ENCODE results near the gene DPEP2.

The DPEP2 gene

DNA sequence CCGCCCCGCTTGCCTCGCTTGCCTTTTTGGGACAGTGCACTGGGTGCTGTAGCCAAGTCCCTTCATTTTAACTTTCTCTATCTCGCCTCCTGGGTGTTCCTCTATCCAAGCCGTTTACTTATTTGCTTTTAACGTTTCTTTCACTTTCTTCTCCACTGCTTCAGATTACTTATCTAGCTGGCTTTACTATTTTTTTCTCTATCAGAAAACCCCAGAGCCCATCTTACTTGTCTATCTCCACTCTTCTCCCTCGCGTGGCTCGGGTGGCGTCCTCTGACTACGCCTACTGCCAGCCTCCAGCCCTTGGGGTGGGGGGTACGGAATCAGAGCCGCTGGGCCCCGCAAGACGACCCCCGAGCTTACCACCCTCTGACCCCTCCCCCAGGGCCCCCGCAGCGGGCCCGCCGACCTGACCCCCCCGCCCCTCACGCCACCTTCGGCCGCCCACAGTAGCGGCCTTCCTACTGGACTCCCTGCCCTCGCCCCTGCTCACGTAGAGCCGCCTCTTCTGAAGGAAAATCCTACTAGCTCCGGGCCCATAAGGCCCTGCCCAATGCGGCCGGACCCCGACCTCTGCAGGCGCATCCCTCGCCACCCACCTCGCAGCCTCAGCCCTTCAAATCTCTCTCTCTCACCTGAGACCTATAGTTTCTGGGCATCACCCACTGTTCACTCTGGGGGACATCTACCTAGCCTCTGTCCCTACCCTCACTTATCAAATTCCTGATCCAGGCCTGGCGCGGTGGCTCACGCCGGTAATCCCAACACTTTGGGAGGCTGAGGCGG is 29.8 kb downstream of the DPEP2 start:
- no peaks in the 10 kb centered on the region for H3K36me3 ChIP-seq (ENCODE audit: control insufficient read depth, insufficient read depth, low read length)
- no peak overlapping the region for H3K4me3 ChIP-seq (ENCODE audit: low read length)
- peak overlapping the region; percentile 87 for H4K8ac ChIP-seq (ENCODE audit: low read depth, low read length)
- no peak overlapping the region for H2AK5ac ChIP-seq (ENCODE audit: low read length)
- peak overlapping the region; percentile 82 for H3K56ac ChIP-seq (ENCODE audit: low read length)
- no peaks in the 10 kb centered on the region for H3K27me3 ChIP-seq (ENCODE audit: insufficient read depth, low read length, poor library complexity)
- peaks cover 18% of the 10 kb centered on the region for H3K79me2 ChIP-seq (ENCODE audit: control insufficient read depth, insufficient read depth, low read length)
- H4K5ac ChIP-seq (ENCODE audit: low read length): no peak overlapping the region
- H3K79me1 ChIP-seq (ENCODE audit: low read length): peaks cover 22% of the 10 kb centered on the region
- H3K4me2 ChIP-seq (ENCODE audit: low read length): peak overlapping the region; percentile 5
- WGBS (ENCODE audit: extremely low coverage, insufficient coverage, low lambda C conversion rate): no CpG with 5 or more reads among the region's 40 CpGs
- H3K27ac ChIP-seq (ENCODE audit: low read depth, low read length): peak overlapping the region; percentile 71
- no peak overlapping the region for H2BK120ac ChIP-seq (ENCODE audit: low read depth, low read length)
- no peak overlapping the region for H2BK15ac ChIP-seq (replicated peaks; ENCODE audit: low read depth)
- peak overlapping the region; percentile 64 for H3K9ac ChIP-seq (ENCODE audit: low read length)
- H3K4me1 ChIP-seq (ENCODE audit: control insufficient read depth, low read depth, low read length): peaks cover 8% of the 10 kb centered on the region
- H3K23ac ChIP-seq (ENCODE audit: low read length): no peak overlapping the region
- DNase-seq: peak; percentile 65
- H3K18ac ChIP-seq (ENCODE audit: low read length): peak overlapping the region; percentile 82
- peak overlapping the region; percentile 17 for H3K4ac ChIP-seq (ENCODE audit: low read depth, low read length)
- no peak overlapping the region for H2BK5ac ChIP-seq (ENCODE audit: low read length)

DNA sequence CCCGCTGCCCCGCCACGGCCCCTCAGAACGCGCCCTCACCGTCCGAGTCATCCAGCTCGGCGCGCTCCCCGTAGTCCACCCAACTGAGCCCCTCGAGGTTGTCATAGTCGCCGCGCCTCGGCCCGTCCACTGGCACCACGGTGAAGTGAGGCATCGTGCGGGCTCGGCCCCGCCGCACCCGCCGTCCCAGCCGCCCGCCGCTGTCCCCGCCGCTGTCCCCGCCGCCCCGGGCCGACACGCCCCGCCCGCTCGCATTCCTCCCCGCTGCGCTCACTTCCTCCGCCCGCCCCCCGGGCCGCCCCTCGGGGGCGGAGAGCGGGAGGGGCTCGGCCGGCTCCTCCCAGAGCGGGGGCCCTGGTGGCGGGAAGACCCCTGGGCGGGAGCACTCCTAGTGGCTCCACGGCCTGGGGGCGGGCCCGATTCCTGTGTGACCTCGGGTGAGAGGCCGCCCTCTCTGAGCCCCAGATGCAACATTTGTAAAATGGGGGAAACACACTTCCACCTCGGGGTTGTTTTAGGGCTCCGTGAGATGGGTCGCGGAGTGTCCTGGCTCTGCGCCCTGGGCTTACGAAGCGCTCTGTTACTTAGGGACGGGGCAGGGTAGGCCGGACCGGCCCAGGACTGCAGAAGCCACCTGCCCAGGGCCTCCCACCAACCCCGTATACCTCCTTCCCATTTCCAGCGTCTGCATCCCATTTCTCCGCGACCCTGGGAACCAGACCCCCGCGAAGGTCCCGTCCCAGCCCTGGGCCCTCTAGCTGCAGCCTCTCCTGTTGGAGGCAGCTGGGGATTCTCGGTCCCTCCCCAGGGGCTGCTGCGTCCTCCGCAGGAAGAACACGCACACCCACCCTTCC is 30.7 kb downstream of the DPEP2 start, which contains the start of gene SLC12A4:
SLC12A4 (minus strand) TSS at position 238 of the 854 bp plus-strand sequence; CDS start at position 154, 84 bp downstream.
- peak within 1 kb of the TSS; percentile 76 for H3K27ac ChIP-seq (ENCODE audit: low read depth, low read length)
- peaks cover 18% of the 10 kb centered on the region for H3K79me2 ChIP-seq (ENCODE audit: control insufficient read depth, insufficient read depth, low read length)
- H4K8ac ChIP-seq (ENCODE audit: low read depth, low read length): no peak within 1 kb of the TSS
- H3K79me1 ChIP-seq (ENCODE audit: low read length): peaks cover 24% of the 10 kb centered on the region
- H3K4me1 ChIP-seq (ENCODE audit: control insufficient read depth, low read depth, low read length): peaks cover 8% of the 10 kb centered on the region
- no peak within 1 kb of the TSS for H2BK15ac ChIP-seq (replicated peaks; ENCODE audit: low read depth)
- peak; percentile 93 for DNase-seq
- peak within 1 kb of the TSS; percentile 100 for H3K56ac ChIP-seq (ENCODE audit: low read length)
- H3K18ac ChIP-seq (ENCODE audit: low read length): peak within 1 kb of the TSS; percentile 95
- peak within 1 kb of the TSS; percentile 96 for H3K9ac ChIP-seq (ENCODE audit: low read length)
- H3K23ac ChIP-seq (ENCODE audit: low read length): peak within 1 kb of the TSS; percentile 94
- H4K5ac ChIP-seq (ENCODE audit: low read length): peak within 1 kb of the TSS; percentile 90
- peak within 1 kb of the TSS; percentile 30 for H2BK120ac ChIP-seq (ENCODE audit: low read depth, low read length)
- no CpG with 5 or more reads among the region's 78 CpGs for WGBS (ENCODE audit: extremely low coverage, insufficient coverage, low lambda C conversion rate)
- H3K27me3 ChIP-seq (ENCODE audit: insufficient read depth, low read length, poor library complexity): no peaks in the 10 kb centered on the region
- H3K36me3 ChIP-seq (ENCODE audit: control insufficient read depth, insufficient read depth, low read length): no peaks in the 10 kb centered on the region
- peak within 1 kb of the TSS; percentile 91 for H3K4me2 ChIP-seq (ENCODE audit: low read length)
- H2AK5ac ChIP-seq (ENCODE audit: low read length): peak within 1 kb of the TSS; percentile 19
- no peak within 1 kb of the TSS for H2BK5ac ChIP-seq (ENCODE audit: low read length)
- peak within 1 kb of the TSS; percentile 90 for H3K4ac ChIP-seq (ENCODE audit: low read depth, low read length)
- peak within 1 kb of the TSS; percentile 88 for H3K4me3 ChIP-seq (ENCODE audit: low read length)

DNA sequence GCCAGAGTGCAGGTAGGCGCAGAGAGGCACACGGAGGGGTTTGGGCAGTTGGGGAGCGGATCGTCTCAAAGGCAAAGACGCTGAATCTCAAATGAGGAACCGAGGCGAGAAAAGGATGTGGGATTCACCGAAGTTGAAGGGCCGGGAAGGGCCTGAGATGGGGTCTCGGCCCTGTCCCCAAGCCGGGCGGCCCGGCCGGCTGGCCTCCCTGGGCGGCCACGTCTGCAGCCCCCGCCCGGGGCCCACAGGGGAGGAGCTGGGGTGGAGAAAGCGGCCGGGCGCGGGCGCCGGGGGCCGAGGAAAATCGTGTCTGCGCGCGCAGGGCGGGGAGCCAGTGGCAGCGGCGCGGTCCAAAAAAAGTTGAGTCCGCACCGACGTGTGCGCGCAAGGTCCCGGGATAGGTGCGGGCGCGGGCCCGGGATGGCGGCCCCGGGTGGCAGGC is 31.3 kb downstream of the DPEP2 start:
- Histone ChIP-seq H2BK120ac (ENCODE audit: low read depth, low read length) (no peak overlapping the region), H4K5ac (ENCODE audit: low read length) (no peak overlapping the region), H2AK5ac (ENCODE audit: low read length) (peak overlapping the region; percentile 19), H3K27ac (ENCODE audit: low read depth, low read length) (peak overlapping the region; percentile 76), H3K36me3 (ENCODE audit: control insufficient read depth, insufficient read depth, low read length) (no peaks in the 10 kb centered on the region), H3K79me2 (ENCODE audit: control insufficient read depth, insufficient read depth, low read length) (peaks cover 18% of the 10 kb centered on the region), H3K18ac (ENCODE audit: low read length) (peak overlapping the region; percentile 95), H2BK15ac (replicated peaks; ENCODE audit: low read depth) (no peak overlapping the region), H3K4ac (ENCODE audit: low read depth, low read length) (peak overlapping the region; percentile 90), H3K27me3 (ENCODE audit: insufficient read depth, low read length, poor library complexity) (no peaks in the 10 kb centered on the region), H3K4me3 (ENCODE audit: low read length) (peak overlapping the region; percentile 88), H2BK5ac (ENCODE audit: low read length) (no peak overlapping the region), H3K56ac (ENCODE audit: low read length) (peak overlapping the region; percentile 100), H3K4me1 (ENCODE audit: control insufficient read depth, low read depth, low read length) (peaks cover 8% of the 10 kb centered on the region), H3K79me1 (ENCODE audit: low read length) (peaks cover 24% of the 10 kb centered on the region), H3K4me2 (ENCODE audit: low read length) (peak overlapping the region; percentile 91), H4K8ac (ENCODE audit: low read depth, low read length) (no peak overlapping the region), H3K23ac (ENCODE audit: low read length) (peak overlapping the region; percentile 94), H3K9ac (ENCODE audit: low read length) (peak overlapping the region; percentile 96)
- DNase-seq: peak; percentile 35
- WGBS (ENCODE audit: extremely low coverage, insufficient coverage, low lambda C conversion rate): no CpG with 5 or more reads among the region's 45 CpGs

DNA sequence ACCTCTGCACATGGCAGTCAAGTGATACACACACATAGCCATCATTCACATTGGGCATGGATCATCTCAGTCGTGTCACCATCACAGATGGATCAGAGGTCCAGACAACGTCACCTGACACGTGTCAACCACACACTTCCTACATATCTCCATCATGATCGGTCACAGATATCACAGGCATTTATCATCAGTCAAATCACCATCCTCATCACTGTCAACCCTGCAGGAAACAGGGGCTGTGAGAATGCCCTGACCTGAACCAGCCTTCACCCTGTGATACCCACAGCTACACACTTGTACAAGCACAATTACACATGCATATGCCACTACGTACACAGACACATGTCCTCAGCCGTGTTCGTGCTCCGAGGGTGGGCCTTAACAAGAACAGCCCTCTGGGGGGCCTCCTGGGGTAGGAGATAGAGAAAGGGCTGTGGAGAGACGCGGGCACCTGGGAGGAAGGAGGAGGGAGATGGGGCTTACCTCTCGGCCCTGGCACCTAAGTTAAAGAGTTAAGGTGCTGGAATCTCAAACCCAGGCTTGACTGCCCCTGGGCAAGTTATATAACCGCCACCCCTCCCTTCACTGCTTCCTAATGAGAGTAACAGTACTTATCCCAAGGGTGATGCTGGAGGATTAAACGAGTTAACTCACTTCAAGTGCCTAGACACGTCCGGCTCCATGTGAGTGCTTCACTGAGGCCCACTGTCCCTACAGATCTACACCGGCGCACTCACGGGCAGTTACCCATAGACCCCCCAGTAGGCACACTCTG is 31.9 kb downstream of the DPEP2 start:
- peak overlapping the region; percentile 19 for H2AK5ac ChIP-seq (ENCODE audit: low read length)
- H3K23ac ChIP-seq (ENCODE audit: low read length): no peak overlapping the region
- no peaks in the 10 kb centered on the region for H3K27me3 ChIP-seq (ENCODE audit: insufficient read depth, low read length, poor library complexity)
- H3K4me3 ChIP-seq (ENCODE audit: low read length): peak overlapping the region; percentile 88
- H3K9ac ChIP-seq (ENCODE audit: low read length): peak overlapping the region; percentile 96
- H2BK15ac ChIP-seq (replicated peaks; ENCODE audit: low read depth): no peak overlapping the region
- peak overlapping the region; percentile 90 for H3K4ac ChIP-seq (ENCODE audit: low read depth, low read length)
- no peak overlapping the region for H4K5ac ChIP-seq (ENCODE audit: low read length)
- no peak overlapping the region for H2BK5ac ChIP-seq (ENCODE audit: low read length)
- peaks cover 8% of the 10 kb centered on the region for H3K4me1 ChIP-seq (ENCODE audit: control insufficient read depth, low read depth, low read length)
- H3K4me2 ChIP-seq (ENCODE audit: low read length): peak overlapping the region; percentile 91
- peak overlapping the region; percentile 76 for H3K27ac ChIP-seq (ENCODE audit: low read depth, low read length)
- peak; percentile 33 for DNase-seq
- H3K79me2 ChIP-seq (ENCODE audit: control insufficient read depth, insufficient read depth, low read length): peaks cover 18% of the 10 kb centered on the region
- no peak overlapping the region for H4K8ac ChIP-seq (ENCODE audit: low read depth, low read length)
- H3K79me1 ChIP-seq (ENCODE audit: low read length): peaks cover 24% of the 10 kb centered on the region
- no peaks in the 10 kb centered on the region for H3K36me3 ChIP-seq (ENCODE audit: control insufficient read depth, insufficient read depth, low read length)
- H3K18ac ChIP-seq (ENCODE audit: low read length): peak overlapping the region; percentile 95
- peak overlapping the region; percentile 100 for H3K56ac ChIP-seq (ENCODE audit: low read length)
- no peak overlapping the region for H2BK120ac ChIP-seq (ENCODE audit: low read depth, low read length)
- no CpG with 5 or more reads among the region's 18 CpGs for WGBS (ENCODE audit: extremely low coverage, insufficient coverage, low lambda C conversion rate)

DNA sequence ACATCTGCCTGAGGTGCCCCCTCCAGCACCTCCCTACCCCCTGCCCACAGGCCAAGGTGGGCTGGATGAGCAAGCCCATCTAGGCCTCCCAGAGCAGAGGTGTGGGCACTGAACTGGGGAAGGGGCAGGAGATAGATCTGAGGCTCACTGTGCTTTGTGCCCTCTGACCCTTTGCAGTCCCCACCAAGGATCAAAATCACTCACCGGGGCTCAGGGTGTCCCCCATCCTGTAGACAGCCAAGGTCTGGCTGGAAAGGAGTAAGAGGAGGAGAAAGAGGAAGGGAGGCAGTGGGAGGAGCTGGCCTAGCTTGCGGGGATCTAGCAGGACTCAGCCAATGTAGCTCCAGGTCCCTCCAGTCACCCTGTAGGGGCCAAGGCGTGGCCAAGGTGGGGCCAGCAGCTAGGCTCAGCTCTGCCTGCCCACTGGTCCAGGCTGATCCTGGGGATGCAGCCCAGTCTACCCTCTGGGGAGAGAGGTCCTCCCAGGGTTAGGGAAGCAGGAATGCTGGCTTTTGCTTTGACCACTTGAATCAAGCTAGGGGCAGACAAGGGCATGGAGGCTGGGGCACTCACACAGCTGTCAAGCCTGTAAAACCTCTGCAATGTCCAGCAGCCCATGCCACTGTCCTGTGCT is 32.6 kb downstream of the DPEP2 start:
- H3K23ac ChIP-seq (ENCODE audit: low read length): no peak overlapping the region
- peaks cover 8% of the 10 kb centered on the region for H3K4me1 ChIP-seq (ENCODE audit: control insufficient read depth, low read depth, low read length)
- peaks cover 24% of the 10 kb centered on the region for H3K79me1 ChIP-seq (ENCODE audit: low read length)
- peak; percentile 53 for DNase-seq
- peaks cover 18% of the 10 kb centered on the region for H3K79me2 ChIP-seq (ENCODE audit: control insufficient read depth, insufficient read depth, low read length)
- no peak overlapping the region for H4K8ac ChIP-seq (ENCODE audit: low read depth, low read length)
- no peak overlapping the region for H2BK15ac ChIP-seq (replicated peaks; ENCODE audit: low read depth)
- H2BK120ac ChIP-seq (ENCODE audit: low read depth, low read length): no peak overlapping the region
- H3K27me3 ChIP-seq (ENCODE audit: insufficient read depth, low read length, poor library complexity): no peaks in the 10 kb centered on the region
- peak overlapping the region; percentile 100 for H3K56ac ChIP-seq (ENCODE audit: low read length)
- no peak overlapping the region for H3K27ac ChIP-seq (ENCODE audit: low read depth, low read length)
- H3K36me3 ChIP-seq (ENCODE audit: control insufficient read depth, insufficient read depth, low read length): peaks cover 2% of the 10 kb centered on the region
- H3K4me3 ChIP-seq (ENCODE audit: low read length): no peak overlapping the region
- no peak overlapping the region for H3K18ac ChIP-seq (ENCODE audit: low read length)
- H3K4me2 ChIP-seq (ENCODE audit: low read length): peak overlapping the region; percentile 91
- H4K5ac ChIP-seq (ENCODE audit: low read length): no peak overlapping the region
- H3K4ac ChIP-seq (ENCODE audit: low read depth, low read length): peak overlapping the region; percentile 8
- H2AK5ac ChIP-seq (ENCODE audit: low read length): no peak overlapping the region
- H2BK5ac ChIP-seq (ENCODE audit: low read length): no peak overlapping the region
- peak overlapping the region; percentile 96 for H3K9ac ChIP-seq (ENCODE audit: low read length)
- WGBS (ENCODE audit: extremely low coverage, insufficient coverage, low lambda C conversion rate): no CpG with 5 or more reads among the region's 3 CpGs

Measured in mesendoderm (in vitro differentiated cells).